GM12878 (cell line): Measurements from ENCODE around the gene BORCS8. TPM values are rescaled to one million over a fixed set of nuclear protein-coding genes. Genes with fewer than 3 reads are reported as not detected.
A peak's percentile ranks its signal among the peaks of the same experiment; 100 is the strongest.

ENCODE experiments used
- BMI1 ChIP-seq: fragments of 450-650 bp; IDR thresholded peaks from 2 replicates; pipeline ENCODE4 v1.6.1; 2016; ENCODE audit warnings: mild to moderate bottlenecking, moderate library complexity, borderline replicate concordance
- CBFB ChIP-seq: IDR thresholded peaks from 2 replicates; pipeline ENCODE4 v1.6.1; 2016; ENCODE audit warnings: antibody characterized with exemption, low read depth
- CHD2 ChIP-seq: IDR thresholded peaks from 2 replicates; pipeline ENCODE4 v1.6.1; 2011; ENCODE audit warnings: low read depth, low read length, improper control_type of control experiment, borderline replicate concordance
- DPF2 ChIP-seq: fragments of 450-650 bp; IDR thresholded peaks from 2 replicates; pipeline ENCODE4 v1.6.1; 2017; ENCODE audit warnings: mild to moderate bottlenecking
- FOS ChIP-seq: IDR thresholded peaks from 3 replicates; pipeline ENCODE4 v1.6.1; 2011; ENCODE audit warnings: borderline replicate concordance; ENCODE audit not compliant: insufficient read length; ENCODE audit errors: extremely low read depth
- FOXM1 ChIP-seq: IDR thresholded peaks from 2 replicates; pipeline ENCODE4 v1.6.1; 2012; ENCODE audit warnings: low read depth, mild to moderate bottlenecking, inconsistent platforms, low read length, moderate library complexity
- HCFC1 ChIP-seq: fragments of 150-350 bp; IDR thresholded peaks from 2 replicates; pipeline ENCODE4 v1.6.1; 2014; ENCODE audit warnings: low read length
- IRF4 ChIP-seq: IDR thresholded peaks from 2 replicates; pipeline ENCODE4 v1.6.1; 2011; ENCODE audit warnings: low read depth, low read length
- JUND ChIP-seq: IDR thresholded peaks from 2 replicates; pipeline ENCODE4 v1.6.1; 2012; ENCODE audit warnings: low read depth, mild to moderate bottlenecking, low read length, improper control_type of control experiment, moderate library complexity
- KLF5 ChIP-seq: fragments of 450-650 bp; IDR thresholded peaks from 2 replicates; pipeline ENCODE4 v1.6.1; 2014; ENCODE audit warnings: mild to moderate bottlenecking; ENCODE audit not compliant: partially characterized antibody
- MTA3 ChIP-seq: IDR thresholded peaks from 2 replicates; pipeline ENCODE4 v1.6.1; 2012; ENCODE audit warnings: low read length, inconsistent platforms, borderline replicate concordance
- NBN ChIP-seq: fragments of 450-650 bp; IDR thresholded peaks from 2 replicates; pipeline ENCODE4 v1.6.1; 2016
- NFYB ChIP-seq: IDR thresholded peaks from 2 replicates; pipeline ENCODE4 v1.6.1; 2011; ENCODE audit warnings: low read depth, mild to moderate bottlenecking, low read length, improper control_type of control experiment, moderate library complexity; ENCODE audit not compliant: insufficient read depth
- PML ChIP-seq: IDR thresholded peaks from 2 replicates; pipeline ENCODE4 v1.6.1; 2012; ENCODE audit warnings: low read length, inconsistent platforms
- POLR2A ChIP-seq: IDR thresholded peaks from 2 replicates; pipeline ENCODE4 v1.6.1; 2011; ENCODE audit warnings: low read depth, mild to moderate bottlenecking, low read length
- POLR2AphosphoS5 ChIP-seq: IDR thresholded peaks from 2 replicates; pipeline ENCODE4 v1.6.1; 2011; ENCODE audit warnings: mild to moderate bottlenecking, low read length, inconsistent platforms
- SUZ12 ChIP-seq: fragments of 200-600 bp; sonication (generic); IDR thresholded peaks from one replicate; pipeline ENCODE4 v1.6.1; 2018; ENCODE audit warnings: antibody characterized with exemption, mild to moderate bottlenecking; ENCODE audit not compliant: unreplicated experiment
- TAF1 ChIP-seq: IDR thresholded peaks from 2 replicates; pipeline ENCODE4 v1.6.1; 2011; ENCODE audit warnings: mild to moderate bottlenecking, low read depth, low read length, borderline replicate concordance
- TCF3 ChIP-seq: IDR thresholded peaks from 2 replicates; pipeline ENCODE4 v1.6.1; 2012; ENCODE audit warnings: low read depth, mild to moderate bottlenecking, low read length, borderline replicate concordance; ENCODE audit not compliant: insufficient read depth
- YY1 ChIP-seq: IDR thresholded peaks from 2 replicates; pipeline ENCODE4 v1.6.1; 2011; ENCODE audit warnings: low read depth, mild to moderate bottlenecking, low read length
- ZBED1 ChIP-seq: IDR thresholded peaks from 2 replicates; pipeline ENCODE4 v1.6.1; 2016; ENCODE audit warnings: borderline replicate concordance
- ZNF622 ChIP-seq: fragments of 450-650 bp; IDR thresholded peaks from 2 replicates; pipeline ENCODE4 v1.6.1; 2017; ENCODE audit warnings: mild to moderate bottlenecking, inconsistent platforms
- polyA plus RNA-seq, 11 experiments: library from polyadenylated mRNA; depleted of rRNA in 4 of 11; unstranded in 6 of 11; stranded (reverse) in 5 of 11; fragments of >200 nt; fragmentation: Nextera tagmentation in 4 of 11; fragmentation: Illumina TruSeq in 1 of 11; extraction: Ambion mirVana in 4 of 11; extraction: Trizol in 1 of 11; gene quantifications; 1 replicate in 1 of 11; 2 replicates in 10 of 11; pipeline versions ENCODE4 v1.2.1 to v1.2.3, GENCODE V29; 2011 to 2016; ENCODE audit warnings: inconsistent platforms in 2 of 11, missing spikeins in 2 of 11, low read depth in 1 of 11
- total RNA-seq, 4 experiments: library from RNA; depleted of rRNA in 3 of 4; stranded (reverse); fragments of >200 nt in 3 of 4; fragmentation: Illumina TruSeq in 1 of 4; extraction: Trizol in 1 of 4; gene quantifications; 2 replicates each; pipeline versions ENCODE4 v1.2.1 to v1.2.3, GENCODE V29; 2013 to 2021
- TF ChIP-seq, protein P1 (sequence below): fragments of 450-650 bp; IDR thresholded peaks from 2 replicates; pipeline ENCODE4 v1.6.1; 2016; ENCODE audit warnings: mild to moderate bottlenecking
- TF ChIP-seq, protein P2 (sequence below): fragments of 450-650 bp; IDR thresholded peaks from 2 replicates; pipeline ENCODE4 v1.6.1; 2017; ENCODE audit warnings: mild to moderate bottlenecking, moderate library complexity
- TF ChIP-seq, protein P3 (sequence below): IDR thresholded peaks from 2 replicates; pipeline ENCODE4 v1.6.1; 2011; ENCODE audit warnings: borderline replicate concordance, low read depth, mild to moderate bottlenecking, moderate library complexity, mixed read lengths, low read length; ENCODE audit not compliant: insufficient read depth; ENCODE audit errors: extremely low read length

Gene BORCS8
- total and polyA plus RNA-seq, 10 of the 15 experiments (the other 5 are each of a cell fraction or from before 2014, with no cell fraction given), result 3.7 to 40.3 (median 23.4) TPM

DNA sequence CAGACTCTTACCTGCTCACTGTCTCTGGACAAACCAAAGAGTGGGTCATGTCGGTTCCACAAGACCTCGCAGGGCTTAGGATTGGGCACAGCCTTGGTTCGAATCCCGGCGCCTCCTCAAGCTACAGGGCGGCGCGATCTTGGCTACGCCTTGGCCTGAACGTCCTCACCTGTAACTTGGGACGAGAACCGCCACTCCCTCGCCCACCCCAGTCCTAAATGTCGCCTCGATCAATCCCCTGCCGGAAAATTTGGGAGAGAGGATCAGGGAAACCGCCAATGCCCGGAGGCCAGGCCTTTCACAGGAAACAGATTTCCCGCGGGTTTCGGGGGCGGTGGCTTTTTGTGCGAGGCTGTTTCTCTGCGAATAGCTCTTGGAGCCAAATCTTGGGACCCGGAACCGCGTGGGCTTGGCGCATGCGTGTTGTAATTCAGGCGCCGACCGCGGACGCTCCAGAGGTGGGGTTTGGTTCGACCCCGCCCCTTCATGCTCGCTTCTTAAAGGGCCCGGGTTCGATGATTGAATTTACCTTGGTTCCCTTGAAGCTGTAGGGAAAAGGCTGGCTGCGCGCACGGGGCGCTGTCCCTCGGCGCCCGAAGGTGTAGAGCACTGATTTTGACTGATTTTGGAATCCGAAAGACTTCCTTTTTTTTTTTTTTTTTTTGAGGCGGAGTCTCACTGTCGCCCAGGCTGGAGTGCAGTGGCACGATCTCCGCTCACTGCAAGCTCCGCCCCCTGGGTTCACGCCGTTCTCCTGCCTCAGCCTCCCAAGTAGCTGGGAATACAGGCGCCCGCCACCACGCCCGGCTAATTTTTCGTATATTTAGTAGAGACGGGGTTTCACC lies 11.3 kb upstream of the BORCS8 start, which contains the start of gene NR2C2AP (continued):
- TF ChIP-seq PML, result peak; percentile 51; the same call in 1 of the 2 replicates
- TF ChIP-seq DPF2, result no peak
- TF ChIP-seq HCFC1, result no peak
- TF ChIP-seq FOXM1, result no peak
- no peak for TF ChIP-seq TAF1
- peak; percentile 52; the same call in 1 of the 2 replicates for TF ChIP-seq CBFB
- TF ChIP-seq, protein P1, sequence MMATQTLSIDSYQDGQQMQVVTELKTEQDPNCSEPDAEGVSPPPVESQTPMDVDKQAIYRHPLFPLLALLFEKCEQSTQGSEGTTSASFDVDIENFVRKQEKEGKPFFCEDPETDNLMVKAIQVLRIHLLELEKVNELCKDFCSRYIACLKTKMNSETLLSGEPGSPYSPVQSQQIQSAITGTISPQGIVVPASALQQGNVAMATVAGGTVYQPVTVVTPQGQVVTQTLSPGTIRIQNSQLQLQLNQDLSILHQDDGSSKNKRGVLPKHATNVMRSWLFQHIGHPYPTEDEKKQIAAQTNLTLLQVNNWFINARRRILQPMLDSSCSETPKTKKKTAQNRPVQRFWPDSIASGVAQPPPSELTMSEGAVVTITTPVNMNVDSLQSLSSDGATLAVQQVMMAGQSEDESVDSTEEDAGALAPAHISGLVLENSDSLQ, result no peak
- TF ChIP-seq BMI1, result no peak
- no peak for TF ChIP-seq ZNF622
- TF ChIP-seq YY1, result no peak
- TF ChIP-seq CHD2, result no peak
- TF ChIP-seq NBN, result peak; percentile 63; the same call in 1 of the 2 replicates
- 0 out of 2 replicates have a peak, but pooled peaks have one; percentile 34 for TF ChIP-seq MTA3
- TF ChIP-seq, protein P2, sequence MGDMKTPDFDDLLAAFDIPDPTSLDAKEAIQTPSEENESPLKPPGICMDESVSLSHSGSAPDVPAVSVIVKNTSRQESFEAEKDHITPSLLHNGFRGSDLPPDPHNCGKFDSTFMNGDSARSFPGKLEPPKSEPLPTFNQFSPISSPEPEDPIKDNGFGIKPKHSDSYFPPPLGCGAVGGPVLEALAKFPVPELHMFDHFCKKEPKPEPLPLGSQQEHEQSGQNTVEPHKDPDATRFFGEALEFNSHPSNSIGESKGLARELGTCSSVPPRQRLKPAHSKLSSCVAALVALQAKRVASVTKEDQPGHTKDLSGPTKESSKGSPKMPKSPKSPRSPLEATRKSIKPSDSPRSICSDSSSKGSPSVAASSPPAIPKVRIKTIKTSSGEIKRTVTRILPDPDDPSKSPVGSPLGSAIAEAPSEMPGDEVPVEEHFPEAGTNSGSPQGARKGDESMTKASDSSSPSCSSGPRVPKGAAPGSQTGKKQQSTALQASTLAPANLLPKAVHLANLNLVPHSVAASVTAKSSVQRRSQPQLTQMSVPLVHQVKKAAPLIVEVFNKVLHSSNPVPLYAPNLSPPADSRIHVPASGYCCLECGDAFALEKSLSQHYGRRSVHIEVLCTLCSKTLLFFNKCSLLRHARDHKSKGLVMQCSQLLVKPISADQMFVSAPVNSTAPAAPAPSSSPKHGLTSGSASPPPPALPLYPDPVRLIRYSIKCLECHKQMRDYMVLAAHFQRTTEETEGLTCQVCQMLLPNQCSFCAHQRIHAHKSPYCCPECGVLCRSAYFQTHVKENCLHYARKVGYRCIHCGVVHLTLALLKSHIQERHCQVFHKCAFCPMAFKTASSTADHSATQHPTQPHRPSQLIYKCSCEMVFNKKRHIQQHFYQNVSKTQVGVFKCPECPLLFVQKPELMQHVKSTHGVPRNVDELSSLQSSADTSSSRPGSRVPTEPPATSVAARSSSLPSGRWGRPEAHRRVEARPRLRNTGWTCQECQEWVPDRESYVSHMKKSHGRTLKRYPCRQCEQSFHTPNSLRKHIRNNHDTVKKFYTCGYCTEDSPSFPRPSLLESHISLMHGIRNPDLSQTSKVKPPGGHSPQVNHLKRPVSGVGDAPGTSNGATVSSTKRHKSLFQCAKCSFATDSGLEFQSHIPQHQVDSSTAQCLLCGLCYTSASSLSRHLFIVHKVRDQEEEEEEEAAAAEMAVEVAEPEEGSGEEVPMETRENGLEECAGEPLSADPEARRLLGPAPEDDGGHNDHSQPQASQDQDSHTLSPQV, result no peak
- no peak for TF ChIP-seq FOS
- no peak for TF ChIP-seq JUND
- no peak for TF ChIP-seq KLF5
- TF ChIP-seq IRF4, result no peak
- no peak for TF ChIP-seq SUZ12
- no peak for TF ChIP-seq NFYB
- no peak for TF ChIP-seq ZBED1
- peak; percentile 48; the same call in 1 of the 2 replicates for TF ChIP-seq POLR2AphosphoS5
- TF ChIP-seq TCF3, result no peak
- TF ChIP-seq POLR2A, result peak; percentile 56; the same call in 1 of the 2 replicates
- TF ChIP-seq, protein P3, sequence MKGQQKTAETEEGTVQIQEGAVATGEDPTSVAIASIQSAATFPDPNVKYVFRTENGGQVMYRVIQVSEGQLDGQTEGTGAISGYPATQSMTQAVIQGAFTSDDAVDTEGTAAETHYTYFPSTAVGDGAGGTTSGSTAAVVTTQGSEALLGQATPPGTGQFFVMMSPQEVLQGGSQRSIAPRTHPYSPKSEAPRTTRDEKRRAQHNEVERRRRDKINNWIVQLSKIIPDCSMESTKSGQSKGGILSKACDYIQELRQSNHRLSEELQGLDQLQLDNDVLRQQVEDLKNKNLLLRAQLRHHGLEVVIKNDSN, result no peak
